PC-9 (cell line): ENCODE data around the gene COL4A2.

Experiments
- EZH2 ChIP-seq: fragments of 200-600 bp; sonication (generic); IDR thresholded peaks from 2 replicates; pipeline ENCODE4 v1.8.0; 2017; ENCODE audit warnings: antibody characterized with exemption, low read depth
- TF ChIP-seq, protein P1 (sequence below): fragments of 200-600 bp; sonication (generic); conservative IDR thresholded peaks from 2 replicates; pipeline ENCODE4 v1.6.1; 2017; ENCODE audit warnings: mixed run types, antibody characterized with exemption, mild to moderate bottlenecking, moderate library complexity

- TF ChIP-seq, protein P1, sequence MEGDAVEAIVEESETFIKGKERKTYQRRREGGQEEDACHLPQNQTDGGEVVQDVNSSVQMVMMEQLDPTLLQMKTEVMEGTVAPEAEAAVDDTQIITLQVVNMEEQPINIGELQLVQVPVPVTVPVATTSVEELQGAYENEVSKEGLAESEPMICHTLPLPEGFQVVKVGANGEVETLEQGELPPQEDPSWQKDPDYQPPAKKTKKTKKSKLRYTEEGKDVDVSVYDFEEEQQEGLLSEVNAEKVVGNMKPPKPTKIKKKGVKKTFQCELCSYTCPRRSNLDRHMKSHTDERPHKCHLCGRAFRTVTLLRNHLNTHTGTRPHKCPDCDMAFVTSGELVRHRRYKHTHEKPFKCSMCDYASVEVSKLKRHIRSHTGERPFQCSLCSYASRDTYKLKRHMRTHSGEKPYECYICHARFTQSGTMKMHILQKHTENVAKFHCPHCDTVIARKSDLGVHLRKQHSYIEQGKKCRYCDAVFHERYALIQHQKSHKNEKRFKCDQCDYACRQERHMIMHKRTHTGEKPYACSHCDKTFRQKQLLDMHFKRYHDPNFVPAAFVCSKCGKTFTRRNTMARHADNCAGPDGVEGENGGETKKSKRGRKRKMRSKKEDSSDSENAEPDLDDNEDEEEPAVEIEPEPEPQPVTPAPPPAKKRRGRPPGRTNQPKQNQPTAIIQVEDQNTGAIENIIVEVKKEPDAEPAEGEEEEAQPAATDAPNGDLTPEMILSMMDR = no peak
- no peak for TF ChIP-seq EZH2
These were observed 43.0 kb downstream of the COL4A2 start for GRCh38 chr13:110350049-110350448.
